HG03108 (cell line): ENCODE results near the gene RTEL1.
"Not testable (repeated sequence)": the region's sequence is repeated elsewhere in the genome, so short reads cannot be mapped to it uniquely, and the experiment has no call there.

Experiments used
- ATAC-seq: cut with Tn5 transposase; IDR thresholded peaks from one replicate; pipeline ENCODE4 v1.9.1; 2021; ENCODE audit warnings: moderate library complexity; ENCODE audit not compliant: unreplicated experiment

Gene RTEL1

GRCh38 chr20:63709149-63709527 is 51.0 kb downstream of the RTEL1 start:
- ATAC-seq: no peak

GRCh38 chr20:63711085-63711645 is 53.1 kb downstream of the RTEL1 start:
- ATAC-seq: no peak

GRCh38 chr20:63712191-63712590 is 54.1 kb downstream of the RTEL1 start:
- no peak for ATAC-seq

GRCh38 chr20:63714858-63715257 is 56.7 kb downstream of the RTEL1 start:
- no peak for ATAC-seq

GRCh38 chr20:63718996-63719395 is 60.9 kb downstream of the RTEL1 start:
- no peak for ATAC-seq

- not testable (repeated sequence) for ATAC-seq
These were observed 65.0 kb downstream of the RTEL1 start for GRCh38 chr20:63722967-63723622.

GRCh38 chr20:63730189-63730733 is 72.1 kb downstream of the RTEL1 start:
- not testable (repeated sequence) for ATAC-seq

GRCh38 chr20:63731410-63731809 is 73.3 kb downstream of the RTEL1 start:
- no peak for ATAC-seq

GRCh38 chr20:63732118-63733095 is 74.3 kb downstream of the RTEL1 start:
- no peak for ATAC-seq

- ATAC-seq: no peak
These were observed 75.0 kb downstream of the RTEL1 start for GRCh38 chr20:63733117-63733516.

- no peak for ATAC-seq
These were observed 75.5 kb downstream of the RTEL1 start for GRCh38 chr20:63733579-63734081.

GRCh38 chr20:63734111-63734945 is 76.2 kb downstream of the RTEL1 start:
- ATAC-seq: no peak

- ATAC-seq: no peak
These were observed 77.1 kb downstream of the RTEL1 start for GRCh38 chr20:63734946-63735858.

GRCh38 chr20:63735859-63736718 is 78.0 kb downstream of the RTEL1 start, which contains the start of gene LIME1:
Gene LIME1 (plus strand): TSS chr20:63736664. CDS start chr20:63737550, 886 bp downstream.
- ATAC-seq: no peak

- ATAC-seq: no peak
These were observed 79.0 kb downstream of the RTEL1 start for GRCh38 chr20:63736893-63737694.

- ATAC-seq: no peak
These were observed 79.5 kb downstream of the RTEL1 start for GRCh38 chr20:63737695-63737944.

GRCh38 chr20:63737945-63738686 is 80.0 kb downstream of the RTEL1 start:
- no peak for ATAC-seq
